NB4 (cell line): Measurements from ENCODE around the gene THRAP3.
"Not testable (repeated sequence)": the region's sequence is repeated elsewhere in the genome, so short reads cannot be mapped to it uniquely, and the experiment has no call there.

Experiments
- DNase-seq: peaks from one replicate; pipeline ENCODE4 v3.0.0; 2010; ENCODE audit warnings: low read depth
- H3K4me3 ChIP-seq: one replicate; pipeline ENCODE4 v1.5.1; 2011; ENCODE audit warnings: mild to moderate bottlenecking, low read depth, low read length, moderate library complexity
- CTCF ChIP-seq: IDR thresholded peaks from one replicate; pipeline ENCODE4 v1.5.1; 2012; ENCODE audit warnings: low read depth, low read length
- MAX ChIP-seq: IDR thresholded peaks from 2 replicates; pipeline ENCODE4 v1.6.1; 2011; ENCODE audit warnings: low read depth, low read length
- MYC ChIP-seq: IDR thresholded peaks from 2 replicates; pipeline ENCODE4 v1.6.1; 2011; ENCODE audit warnings: low read depth, low read length
- POLR2A ChIP-seq: IDR thresholded peaks from 2 replicates; pipeline ENCODE4 v1.6.1; 2011; ENCODE audit warnings: mild to moderate bottlenecking; ENCODE audit not compliant: insufficient read length; ENCODE audit errors: extremely low read depth

THRAP3 gene

GRCh38 chr1:36247538-36247937 lies 23.3 kb downstream of the THRAP3 start:
- DNase-seq = peak; percentile 51
- H3K4me3 ChIP-seq = no peak overlapping the region
- TF ChIP-seq CTCF (no peak), POLR2A (no peak), MAX (no peak)

- DNase-seq = peak; percentile 90
- TF ChIP-seq CTCF (no peak), MYC (no peak; the same call in 1 of the 2 replicates), POLR2A (no peak), MAX (peak; percentile 32)
- H3K4me3 ChIP-seq = no peak overlapping the region
These were observed 24.1 kb downstream of the THRAP3 start for GRCh38 chr1:36248250-36248894.

- TF ChIP-seq POLR2A (no peak), MYC (no peak), MAX (no peak), CTCF (no peak)
- no peak for DNase-seq
- H3K4me3 ChIP-seq = no peak overlapping the region
These were observed 27.7 kb downstream of the THRAP3 start for GRCh38 chr1:36251794-36252481.

- H3K4me3 ChIP-seq, DNase-seq: not testable (repeated sequence)
These were observed 28.2 kb downstream of the THRAP3 start for GRCh38 chr1:36252482-36252824.

- DNase-seq = peak; percentile 21
- TF ChIP-seq POLR2A (no peak), CTCF (no peak), MYC (no peak), MAX (no peak)
These were observed 29.1 kb downstream of the THRAP3 start for GRCh38 chr1:36253161-36253862.

More at GRCh38 chr1:36253161-36253862, 29.1 kb downstream of the THRAP3 start:
- no peak overlapping the region for H3K4me3 ChIP-seq
